ENCODE measurements around the gene NOP14.

DNA sequence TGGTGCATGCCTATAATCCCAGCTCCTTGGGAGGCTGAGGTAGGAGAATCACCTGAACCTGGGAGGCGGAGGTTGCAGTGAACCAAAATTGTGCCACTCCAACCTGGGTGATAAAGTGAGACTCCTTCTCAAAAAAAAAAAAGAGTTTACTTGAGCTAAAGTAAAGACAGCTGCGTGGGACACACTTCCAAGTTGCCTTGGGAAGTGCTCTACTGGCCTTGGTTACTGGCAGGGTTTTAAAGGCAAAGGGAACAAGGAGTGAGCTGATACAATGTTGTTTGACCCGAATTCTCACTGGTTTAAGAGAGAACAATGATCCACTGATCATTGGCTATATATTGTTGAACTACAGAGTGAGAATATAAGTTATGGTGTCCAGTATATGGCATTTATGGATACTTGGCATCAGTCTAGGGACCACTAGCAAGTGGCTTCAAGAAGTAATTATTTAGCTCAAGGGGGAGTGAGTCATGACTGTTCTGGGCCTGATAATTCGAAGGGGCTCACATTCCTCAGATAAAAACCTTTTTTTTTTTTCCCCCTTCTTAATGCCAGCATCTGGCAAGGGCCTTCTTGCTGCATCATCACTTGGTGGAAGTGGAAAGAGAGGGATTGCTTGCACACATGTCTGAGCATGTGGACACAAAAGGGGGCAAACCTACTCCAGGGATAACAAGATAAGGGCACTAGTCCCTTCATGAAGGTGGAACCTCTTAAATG is 32.5 kb upstream of the NOP14 start:
- no peak for TF ChIP-seq USF1 (IDR thresholded peaks at IDR 0.05; ENCODE audit: borderline replicate concordance, low read depth)
- TF ChIP-seq GABPA (IDR thresholded peaks at IDR 0.05; ENCODE audit: low read depth) = no peak
- TF ChIP-seq, protein P1, sequence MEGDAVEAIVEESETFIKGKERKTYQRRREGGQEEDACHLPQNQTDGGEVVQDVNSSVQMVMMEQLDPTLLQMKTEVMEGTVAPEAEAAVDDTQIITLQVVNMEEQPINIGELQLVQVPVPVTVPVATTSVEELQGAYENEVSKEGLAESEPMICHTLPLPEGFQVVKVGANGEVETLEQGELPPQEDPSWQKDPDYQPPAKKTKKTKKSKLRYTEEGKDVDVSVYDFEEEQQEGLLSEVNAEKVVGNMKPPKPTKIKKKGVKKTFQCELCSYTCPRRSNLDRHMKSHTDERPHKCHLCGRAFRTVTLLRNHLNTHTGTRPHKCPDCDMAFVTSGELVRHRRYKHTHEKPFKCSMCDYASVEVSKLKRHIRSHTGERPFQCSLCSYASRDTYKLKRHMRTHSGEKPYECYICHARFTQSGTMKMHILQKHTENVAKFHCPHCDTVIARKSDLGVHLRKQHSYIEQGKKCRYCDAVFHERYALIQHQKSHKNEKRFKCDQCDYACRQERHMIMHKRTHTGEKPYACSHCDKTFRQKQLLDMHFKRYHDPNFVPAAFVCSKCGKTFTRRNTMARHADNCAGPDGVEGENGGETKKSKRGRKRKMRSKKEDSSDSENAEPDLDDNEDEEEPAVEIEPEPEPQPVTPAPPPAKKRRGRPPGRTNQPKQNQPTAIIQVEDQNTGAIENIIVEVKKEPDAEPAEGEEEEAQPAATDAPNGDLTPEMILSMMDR (IDR thresholded peaks at IDR 0.05) = no peak
- TF ChIP-seq SMC3 (IDR thresholded peaks at IDR 0.05; ENCODE audit: low read depth, low read length) = no peak
- TF ChIP-seq EP300 (IDR thresholded peaks at IDR 0.05; ENCODE audit: borderline replicate concordance in 1 of 2, low read depth in 1 of 2, low read length in 1 of 2) = no peak
- no peak for TF ChIP-seq RAD21 (IDR thresholded peaks at IDR 0.05; ENCODE audit: low read length)
- no peak for TF ChIP-seq RCOR1 (IDR thresholded peaks at IDR 0.05; ENCODE audit: low read length)
- TF ChIP-seq POLR2AphosphoS5 (IDR thresholded peaks at IDR 0.05; ENCODE audit: low read depth, low read length) = no peak
- TF ChIP-seq, protein P2, sequence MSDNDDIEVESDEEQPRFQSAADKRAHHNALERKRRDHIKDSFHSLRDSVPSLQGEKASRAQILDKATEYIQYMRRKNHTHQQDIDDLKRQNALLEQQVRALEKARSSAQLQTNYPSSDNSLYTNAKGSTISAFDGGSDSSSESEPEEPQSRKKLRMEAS (IDR thresholded peaks at IDR 0.05; ENCODE audit: low read depth) = no peak
- TF ChIP-seq, protein P3, sequence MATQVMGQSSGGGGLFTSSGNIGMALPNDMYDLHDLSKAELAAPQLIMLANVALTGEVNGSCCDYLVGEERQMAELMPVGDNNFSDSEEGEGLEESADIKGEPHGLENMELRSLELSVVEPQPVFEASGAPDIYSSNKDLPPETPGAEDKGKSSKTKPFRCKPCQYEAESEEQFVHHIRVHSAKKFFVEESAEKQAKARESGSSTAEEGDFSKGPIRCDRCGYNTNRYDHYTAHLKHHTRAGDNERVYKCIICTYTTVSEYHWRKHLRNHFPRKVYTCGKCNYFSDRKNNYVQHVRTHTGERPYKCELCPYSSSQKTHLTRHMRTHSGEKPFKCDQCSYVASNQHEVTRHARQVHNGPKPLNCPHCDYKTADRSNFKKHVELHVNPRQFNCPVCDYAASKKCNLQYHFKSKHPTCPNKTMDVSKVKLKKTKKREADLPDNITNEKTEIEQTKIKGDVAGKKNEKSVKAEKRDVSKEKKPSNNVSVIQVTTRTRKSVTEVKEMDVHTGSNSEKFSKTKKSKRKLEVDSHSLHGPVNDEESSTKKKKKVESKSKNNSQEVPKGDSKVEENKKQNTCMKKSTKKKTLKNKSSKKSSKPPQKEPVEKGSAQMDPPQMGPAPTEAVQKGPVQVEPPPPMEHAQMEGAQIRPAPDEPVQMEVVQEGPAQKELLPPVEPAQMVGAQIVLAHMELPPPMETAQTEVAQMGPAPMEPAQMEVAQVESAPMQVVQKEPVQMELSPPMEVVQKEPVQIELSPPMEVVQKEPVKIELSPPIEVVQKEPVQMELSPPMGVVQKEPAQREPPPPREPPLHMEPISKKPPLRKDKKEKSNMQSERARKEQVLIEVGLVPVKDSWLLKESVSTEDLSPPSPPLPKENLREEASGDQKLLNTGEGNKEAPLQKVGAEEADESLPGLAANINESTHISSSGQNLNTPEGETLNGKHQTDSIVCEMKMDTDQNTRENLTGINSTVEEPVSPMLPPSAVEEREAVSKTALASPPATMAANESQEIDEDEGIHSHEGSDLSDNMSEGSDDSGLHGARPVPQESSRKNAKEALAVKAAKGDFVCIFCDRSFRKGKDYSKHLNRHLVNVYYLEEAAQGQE (IDR thresholded peaks at IDR 0.05; ENCODE audit: low read depth, low read length) = no peak

Measured in SK-N-SH (cell line).